GM21447 (cell line): Measurements from ENCODE around the gene MAPK14.

Experiments
- ATAC-seq: cut with Tn5 transposase; IDR thresholded peaks from one replicate; pipeline ENCODE4 v1.9.1; 2021; ENCODE audit not compliant: unreplicated experiment

MAPK14 gene

DNA sequence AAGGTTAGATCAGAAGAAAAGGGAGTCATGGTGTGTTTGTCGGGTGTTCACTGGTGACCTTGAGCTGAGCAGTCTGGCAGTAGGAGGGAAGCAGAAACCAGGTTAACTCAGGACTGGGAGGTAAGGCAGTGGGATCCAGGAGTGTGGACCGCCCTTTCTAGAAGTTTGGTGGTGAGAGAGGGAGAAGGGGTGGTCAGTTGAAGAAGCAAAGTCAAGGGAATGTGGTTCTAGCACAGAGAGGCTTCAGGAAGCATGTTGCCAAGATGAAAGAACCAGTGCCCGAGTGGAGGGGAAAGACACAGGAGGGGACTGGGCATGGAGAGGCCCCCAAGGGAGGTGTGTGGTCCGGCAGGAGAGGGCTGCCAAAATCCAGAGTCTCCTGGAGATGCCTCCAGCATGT lies 106.3 kb downstream of the MAPK14 start:
- ATAC-seq, result no peak

- ATAC-seq, result no peak
Observed at GRCh38 chr6:36135053-36135731, 107.6 kb downstream of the MAPK14 start.

DNA sequence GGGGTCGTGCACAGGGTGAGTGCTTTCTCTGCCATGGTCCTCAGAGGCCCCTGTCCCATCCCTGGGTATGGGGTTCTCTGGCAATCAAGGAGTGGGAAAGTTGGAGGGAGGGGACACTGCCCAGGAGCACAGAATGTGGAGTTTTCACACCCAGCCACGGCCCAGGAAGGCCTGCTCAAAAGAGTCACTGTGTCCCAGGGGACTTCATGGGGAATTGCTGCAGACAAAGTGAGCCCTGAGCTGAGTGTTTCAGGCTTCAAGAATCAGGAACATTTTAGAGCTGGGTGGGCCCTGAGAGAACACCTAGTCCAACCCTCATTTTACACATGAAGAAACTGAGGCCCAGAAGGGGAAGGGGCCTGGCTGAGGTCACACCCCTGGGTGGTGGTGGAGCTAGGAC lies 108.4 kb downstream of the MAPK14 start:
- ATAC-seq, result no peak

DNA sequence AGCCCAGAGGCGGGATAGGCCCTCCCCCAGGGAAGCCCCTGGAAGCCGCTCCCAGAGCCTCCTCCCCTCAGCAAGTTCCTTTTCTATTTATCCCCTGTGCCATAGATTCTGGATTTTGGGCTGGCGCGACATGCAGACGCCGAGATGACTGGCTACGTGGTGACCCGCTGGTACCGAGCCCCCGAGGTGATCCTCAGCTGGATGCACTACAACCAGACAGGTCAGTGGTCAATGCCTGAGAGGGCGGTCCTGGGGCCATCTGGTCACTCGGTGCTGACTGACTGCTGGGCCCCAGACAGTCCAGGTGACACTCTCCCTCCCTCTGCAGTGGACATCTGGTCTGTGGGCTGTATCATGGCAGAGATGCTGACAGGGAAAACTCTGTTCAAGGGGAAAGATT lies 108.9 kb downstream of the MAPK14 start:
- no peak for ATAC-seq

DNA sequence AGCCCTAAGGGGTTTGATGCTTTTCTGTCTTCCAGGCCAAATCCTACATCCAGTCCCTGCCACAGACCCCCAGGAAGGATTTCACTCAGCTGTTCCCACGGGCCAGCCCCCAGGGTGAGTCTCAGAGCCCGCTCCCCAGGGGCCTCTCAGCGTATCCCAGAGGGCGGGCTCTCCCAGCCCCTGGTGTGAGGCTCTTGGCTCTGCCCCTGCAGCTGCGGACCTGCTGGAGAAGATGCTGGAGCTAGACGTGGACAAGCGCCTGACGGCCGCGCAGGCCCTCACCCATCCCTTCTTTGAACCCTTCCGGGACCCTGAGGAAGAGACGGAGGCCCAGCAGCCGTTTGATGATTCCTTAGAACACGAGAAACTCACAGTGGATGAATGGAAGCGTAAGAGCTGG lies 111.1 kb downstream of the MAPK14 start:
- no peak for ATAC-seq

DNA sequence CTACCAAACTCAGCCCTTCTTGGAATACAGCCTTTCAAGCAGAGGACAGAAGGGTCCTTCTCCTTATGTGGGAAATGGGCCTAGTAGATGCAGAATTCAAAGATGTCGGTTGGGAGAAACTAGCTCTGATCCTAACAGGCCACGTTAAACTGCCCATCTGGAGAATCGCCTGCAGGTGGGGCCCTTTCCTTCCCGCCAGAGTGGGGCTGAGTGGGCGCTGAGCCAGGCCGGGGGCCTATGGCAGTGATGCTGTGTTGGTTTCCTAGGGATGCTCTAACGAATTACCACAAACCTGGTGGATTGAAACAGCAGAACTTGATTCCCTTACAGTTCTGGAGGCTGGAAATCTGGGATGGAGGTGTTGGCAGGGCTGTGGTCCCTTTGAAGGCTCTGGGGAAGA lies 111.8 kb downstream of the MAPK14 start:
- ATAC-seq, result no peak

GRCh38 chr6:36139991-36140710 lies 112.5 kb downstream of the MAPK14 start:
- ATAC-seq, result no peak

- ATAC-seq, result no peak
Observed at GRCh38 chr6:36141091-36141490, 113.5 kb downstream of the MAPK14 start.

DNA sequence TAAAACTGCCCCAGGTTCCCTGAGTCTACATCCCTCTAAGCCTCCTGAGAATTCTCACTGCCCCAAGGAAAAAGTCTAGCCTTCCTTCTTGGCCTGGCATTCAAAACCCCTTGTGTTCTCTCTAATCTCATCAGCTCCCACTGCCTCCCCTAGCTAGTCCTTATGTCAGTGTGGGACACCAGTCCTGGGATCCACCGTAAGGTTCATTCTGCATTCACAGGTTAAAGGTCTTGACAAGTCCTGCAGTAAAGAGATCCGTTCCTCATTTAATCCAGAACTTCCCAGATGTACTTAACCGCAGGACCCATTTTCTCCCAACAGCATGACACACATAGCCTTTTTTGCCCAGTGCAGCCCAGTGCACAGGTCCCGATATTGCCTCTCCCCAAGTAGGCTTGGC lies 114.4 kb downstream of the MAPK14 start:
- no peak for ATAC-seq

DNA sequence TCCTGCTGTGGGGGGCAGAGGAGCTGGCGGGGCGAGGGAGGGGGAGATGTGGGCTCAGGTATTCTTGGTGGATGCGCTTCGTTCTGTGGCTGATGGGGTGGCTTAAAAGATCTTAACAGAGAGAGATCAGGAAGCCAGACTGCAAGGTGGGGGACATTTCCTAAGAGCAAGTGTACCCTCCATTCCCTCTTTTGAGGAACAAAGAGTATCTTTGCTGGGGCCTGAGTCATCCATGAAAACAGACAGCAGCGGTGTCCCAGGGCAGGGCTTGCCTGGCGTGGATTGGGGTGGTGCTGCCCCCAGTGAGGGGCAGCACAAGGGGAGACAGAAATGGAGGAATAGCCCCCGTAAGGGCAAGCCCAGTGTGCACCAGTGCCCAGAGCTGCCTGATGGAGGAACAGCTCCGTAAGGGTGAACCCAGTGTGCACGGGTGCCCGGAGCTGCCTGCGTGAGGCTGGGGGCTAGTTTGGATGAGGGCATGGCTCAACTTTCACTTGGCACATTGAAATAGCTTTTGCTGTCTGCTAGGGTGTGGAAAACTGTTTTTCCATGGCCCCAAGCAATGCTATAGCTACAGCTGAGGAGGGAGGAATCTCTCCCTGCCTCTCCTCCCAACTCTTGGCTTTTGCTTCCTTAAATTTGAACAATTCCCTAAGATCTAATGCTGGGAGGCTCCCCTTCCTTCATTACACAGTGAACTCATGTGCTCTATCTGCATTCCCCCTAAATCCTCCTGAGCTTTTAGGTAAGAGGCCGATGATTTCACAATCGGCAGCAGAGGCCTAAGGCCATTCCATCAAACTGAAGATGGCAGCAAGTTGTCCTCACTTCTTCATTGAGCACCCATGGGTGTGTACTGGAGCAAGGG lies 115.6 kb downstream of the MAPK14 start:
- ATAC-seq, result no peak

DNA sequence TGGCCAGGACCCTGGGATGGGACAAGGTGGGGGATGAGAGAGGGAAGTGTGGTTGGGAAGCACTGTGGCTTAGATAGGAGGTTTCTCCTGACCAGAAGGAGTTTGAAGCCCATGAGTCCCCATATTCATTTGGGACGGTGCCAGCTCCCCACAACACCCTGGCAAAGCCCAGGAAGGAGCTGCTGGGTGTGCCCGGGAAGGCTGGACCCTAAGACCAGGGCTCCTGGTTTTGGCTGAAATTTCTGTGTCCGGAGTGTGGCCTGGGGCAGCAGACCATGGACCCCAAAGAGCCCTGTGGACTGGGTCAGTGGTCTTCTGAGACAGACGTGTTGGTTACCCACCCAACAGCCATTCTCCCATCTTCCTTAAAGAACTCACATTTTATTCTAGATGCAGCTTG lies 117.9 kb downstream of the MAPK14 start:
- ATAC-seq, result no peak

- ATAC-seq, result no peak
Observed at GRCh38 chr6:36147294-36147693, 119.7 kb downstream of the MAPK14 start.

DNA sequence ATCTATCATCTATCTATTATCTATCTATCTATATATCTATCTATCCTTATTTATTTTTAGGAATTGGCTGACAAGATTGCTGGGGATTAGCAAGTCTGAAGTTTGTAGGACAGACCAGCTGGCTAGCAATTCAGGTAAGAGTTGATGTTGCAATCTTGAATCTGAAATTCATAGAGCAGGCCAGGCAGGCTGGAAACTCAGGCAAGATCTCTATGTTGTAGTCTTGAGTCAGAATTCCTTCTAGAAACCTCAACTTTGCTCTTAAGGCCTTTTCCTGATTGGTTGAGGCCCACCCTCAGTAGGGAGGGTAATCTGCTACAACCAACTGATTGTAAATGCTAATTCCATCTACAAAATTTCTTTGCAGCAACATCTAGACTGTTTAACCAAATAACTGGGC lies 121.9 kb downstream of the MAPK14 start:
- no peak for ATAC-seq

DNA sequence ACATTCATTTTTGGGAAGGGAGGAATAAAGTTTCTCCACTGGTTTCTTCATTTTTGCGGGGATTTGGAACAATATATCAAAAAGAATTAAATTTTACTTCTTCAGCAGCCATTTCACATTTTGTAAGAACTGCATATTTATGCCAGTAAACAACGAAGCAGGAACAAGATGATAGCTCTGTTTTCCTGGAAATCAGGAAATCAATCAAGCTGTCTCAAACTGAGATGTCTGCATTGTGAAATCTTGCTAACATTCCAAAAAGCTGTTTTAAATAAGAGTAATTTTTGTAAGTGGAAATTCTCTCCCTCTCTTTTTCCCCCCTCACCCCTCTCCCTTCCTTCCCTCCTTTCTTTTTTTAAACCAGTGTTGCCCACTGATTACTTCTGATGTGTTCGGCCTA lies 122.7 kb downstream of the MAPK14 start:
- no peak for ATAC-seq

DNA sequence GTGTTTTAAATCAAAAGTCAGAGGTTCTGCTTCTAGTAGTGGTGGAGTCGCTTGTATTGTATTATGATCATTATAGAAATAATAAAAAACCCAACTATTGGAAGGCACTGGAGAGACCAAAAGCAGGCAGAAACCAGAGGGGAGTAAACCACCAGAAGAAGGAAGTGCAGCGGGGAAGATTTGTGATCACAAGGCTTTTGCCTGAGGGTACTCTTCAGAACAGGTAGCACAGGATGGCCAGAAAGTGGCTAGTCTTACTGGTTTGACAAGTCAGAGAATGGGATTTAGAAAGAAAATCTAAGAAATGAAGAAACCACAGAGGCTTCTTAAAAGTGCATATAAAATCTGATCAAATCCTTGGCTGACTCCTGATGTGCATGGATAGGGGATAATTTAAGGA lies 126.7 kb downstream of the MAPK14 start:
- ATAC-seq, result no peak

DNA sequence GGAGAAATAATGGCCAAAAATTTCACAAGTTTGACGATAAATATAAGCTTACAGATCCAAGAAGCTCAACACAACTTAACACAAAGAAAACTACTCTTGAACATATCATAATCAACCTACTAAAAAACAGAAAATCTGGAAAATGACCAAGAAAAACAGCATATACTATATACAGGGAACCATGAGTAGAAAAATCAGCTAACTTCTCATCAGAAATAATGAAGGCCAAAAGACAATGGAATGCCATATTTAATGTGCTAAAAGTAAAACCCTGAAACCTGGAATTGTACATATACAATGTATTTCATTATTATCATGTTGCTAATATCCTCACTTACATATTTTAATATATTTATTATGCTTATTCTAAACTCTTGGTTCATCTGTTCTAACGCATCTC lies 128.1 kb downstream of the MAPK14 start:
- ATAC-seq, result no peak

DNA sequence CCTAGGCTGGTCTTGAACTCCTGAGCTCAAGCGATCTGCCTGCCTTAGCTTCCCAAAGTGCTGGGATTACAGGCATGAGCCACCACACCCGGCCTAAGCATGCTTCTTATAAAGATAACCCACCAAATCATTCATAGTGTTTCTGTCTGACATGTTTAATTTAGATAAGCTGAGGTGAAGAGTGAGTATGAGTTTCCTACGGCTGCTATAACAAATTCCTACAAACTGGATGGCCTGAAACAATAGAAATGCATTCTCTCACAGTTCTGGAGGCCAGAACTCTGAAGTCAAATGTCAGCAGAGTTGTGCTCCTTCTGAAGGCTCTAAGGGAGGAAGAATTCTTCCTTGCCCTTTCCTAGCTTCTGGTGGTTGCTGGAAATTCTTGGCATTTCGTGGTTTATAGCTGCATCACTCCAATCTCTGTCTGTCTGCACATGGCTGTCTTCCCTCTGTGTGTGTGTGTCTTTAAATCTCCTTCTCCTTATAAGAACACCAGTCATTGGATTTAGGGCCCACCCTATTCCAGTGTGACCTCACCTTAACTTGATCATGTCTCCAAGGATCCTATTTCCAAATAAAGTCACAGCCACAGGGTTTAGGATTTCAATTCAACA lies 132.6 kb downstream of the MAPK14 start:
- no peak for ATAC-seq
